SK-N-SH treated with all-trans-retinoic acid at 6 μM for 48 hours (cell line): Measurements from ENCODE around the gene RRAS2.

Experiments used
- ARNTL ChIP-seq: fragments of 450-650 bp; formaldehyde crosslinking; IDR thresholded peaks from 2 replicates; pipeline ENCODE4 v1.5.0; 2020; ENCODE audit warnings: low read depth, mild to moderate bottlenecking, moderate library complexity, borderline replicate concordance
- BACH2 ChIP-seq: fragments of 250-450 bp; sonication (Bioruptor Pico); IDR thresholded peaks from 2 replicates; pipeline ENCODE4 v1.9.0; 2021; ENCODE audit warnings: mild to moderate bottlenecking, borderline replicate concordance
- CSDC2 ChIP-seq: fragments of 250-450 bp; sonication (Bioruptor Pico); IDR thresholded peaks from 2 replicates; pipeline ENCODE4 v1.5.0; 2020; ENCODE audit warnings: mild to moderate bottlenecking, moderate library complexity
- PATZ1 ChIP-seq: fragments of 250-450 bp; sonication (Bioruptor Pico); IDR thresholded peaks from 2 replicates; pipeline ENCODE4 v1.8.0; 2020; ENCODE audit warnings: mild to moderate bottlenecking, moderate library complexity, borderline replicate concordance
- PPARA ChIP-seq: fragments of 250-450 bp; sonication (Bioruptor Pico); IDR thresholded peaks from 2 replicates; pipeline ENCODE4 v1.5.0; 2020; ENCODE audit warnings: mild to moderate bottlenecking, borderline replicate concordance
- RARB ChIP-seq: fragments of 250-450 bp; sonication (Bioruptor Pico); IDR thresholded peaks from 2 replicates; pipeline ENCODE4 v1.8.0; 2021; ENCODE audit warnings: mild to moderate bottlenecking, moderate library complexity
- TOX ChIP-seq: fragments of 250-450 bp; sonication (Bioruptor Pico); IDR thresholded peaks from 2 replicates; pipeline ENCODE4 v1.8.0; 2021; ENCODE audit warnings: mild to moderate bottlenecking, moderate library complexity, borderline replicate concordance
- ZFP30 ChIP-seq: fragments of 450-650 bp; formaldehyde crosslinking; IDR thresholded peaks from 2 replicates; pipeline ENCODE4 v1.5.0; 2022; ENCODE audit warnings: mild to moderate bottlenecking, moderate library complexity
- ZNF8 ChIP-seq: fragments of 450-650 bp; formaldehyde crosslinking; IDR thresholded peaks from 2 replicates; pipeline ENCODE4 v1.5.0; 2020; ENCODE audit warnings: mild to moderate bottlenecking, moderate library complexity

DNA sequence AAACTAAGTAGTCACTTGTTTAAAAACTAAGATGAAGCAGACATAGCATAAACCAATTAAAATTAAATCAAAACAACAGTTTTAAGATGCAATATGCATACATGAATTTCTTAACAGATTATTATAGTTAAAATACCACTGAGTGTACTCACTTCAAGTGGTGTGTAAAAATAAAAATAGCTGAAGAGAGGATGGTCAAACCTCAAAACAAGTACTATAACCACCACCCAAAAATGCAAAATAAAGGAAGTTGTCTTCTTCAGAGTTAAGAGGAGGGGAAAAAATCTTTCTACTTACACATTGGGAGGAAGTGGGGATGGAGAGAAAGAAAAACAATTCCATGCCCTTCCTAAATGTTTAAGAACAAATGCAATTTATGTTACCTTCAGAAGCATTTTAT lies 31.9 kb downstream of the RRAS2 start:
- TF ChIP-seq ARNTL (CRISPR knock-in tag) (no peak), TOX (no peak), ZFP30 (CRISPR knock-in tag) (no peak), BACH2 (no peak), RARB (CRISPR knock-in tag) (no peak), PPARA (CRISPR knock-in tag) (no peak), ZNF8 (CRISPR knock-in tag) (no peak), PATZ1 (CRISPR knock-in tag) (no peak), CSDC2 (no peak)
